ENCODE measurements around the gene CYYR1. TPM values are rescaled to one million over a fixed set of nuclear protein-coding genes. Genes with fewer than 3 reads are reported as not detected.

CYYR1 gene
- total RNA-seq, 1 donor from 2014 or later, result 6.4 TPM

DNA sequence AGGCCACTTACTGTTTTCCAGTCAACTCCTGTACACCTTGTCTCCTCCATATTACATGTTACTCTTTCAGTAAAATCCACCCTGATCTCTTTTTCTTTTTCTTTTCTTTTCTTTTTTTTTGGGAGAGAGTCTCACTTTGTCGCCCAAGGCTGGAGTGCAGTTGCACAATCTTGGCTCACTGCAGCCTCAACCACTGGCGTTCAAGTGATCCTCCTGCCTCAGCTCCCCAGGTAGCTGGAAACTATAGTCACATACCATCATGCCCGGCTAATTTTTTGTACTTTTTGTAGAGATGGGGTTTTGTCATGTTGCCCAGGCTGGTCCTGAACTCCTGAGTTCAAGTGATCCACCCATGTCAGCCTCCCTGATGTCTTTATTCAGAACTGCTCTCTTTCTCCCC is 57.8 kb downstream of the CYYR1 start:
- TF ChIP-seq, protein P1, sequence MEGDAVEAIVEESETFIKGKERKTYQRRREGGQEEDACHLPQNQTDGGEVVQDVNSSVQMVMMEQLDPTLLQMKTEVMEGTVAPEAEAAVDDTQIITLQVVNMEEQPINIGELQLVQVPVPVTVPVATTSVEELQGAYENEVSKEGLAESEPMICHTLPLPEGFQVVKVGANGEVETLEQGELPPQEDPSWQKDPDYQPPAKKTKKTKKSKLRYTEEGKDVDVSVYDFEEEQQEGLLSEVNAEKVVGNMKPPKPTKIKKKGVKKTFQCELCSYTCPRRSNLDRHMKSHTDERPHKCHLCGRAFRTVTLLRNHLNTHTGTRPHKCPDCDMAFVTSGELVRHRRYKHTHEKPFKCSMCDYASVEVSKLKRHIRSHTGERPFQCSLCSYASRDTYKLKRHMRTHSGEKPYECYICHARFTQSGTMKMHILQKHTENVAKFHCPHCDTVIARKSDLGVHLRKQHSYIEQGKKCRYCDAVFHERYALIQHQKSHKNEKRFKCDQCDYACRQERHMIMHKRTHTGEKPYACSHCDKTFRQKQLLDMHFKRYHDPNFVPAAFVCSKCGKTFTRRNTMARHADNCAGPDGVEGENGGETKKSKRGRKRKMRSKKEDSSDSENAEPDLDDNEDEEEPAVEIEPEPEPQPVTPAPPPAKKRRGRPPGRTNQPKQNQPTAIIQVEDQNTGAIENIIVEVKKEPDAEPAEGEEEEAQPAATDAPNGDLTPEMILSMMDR (IDR thresholded peaks at IDR 0.05; ENCODE audit: insufficient read depth, low read length, poor library complexity, severe bottlenecking), result no peak
- H3K27me3 ChIP-seq (ENCODE audit: control insufficient read depth, insufficient read depth, low read length), result no peaks in the 10 kb centered on the region
- H3K36me3 ChIP-seq (ENCODE audit: control insufficient read depth, insufficient read depth, low read length), result no peaks in the 10 kb centered on the region
- H3K4me3 ChIP-seq (ENCODE audit: low read depth, low read length), result no peak overlapping the region
- no peak for DNase-seq (ENCODE audit: low read depth)

DNA sequence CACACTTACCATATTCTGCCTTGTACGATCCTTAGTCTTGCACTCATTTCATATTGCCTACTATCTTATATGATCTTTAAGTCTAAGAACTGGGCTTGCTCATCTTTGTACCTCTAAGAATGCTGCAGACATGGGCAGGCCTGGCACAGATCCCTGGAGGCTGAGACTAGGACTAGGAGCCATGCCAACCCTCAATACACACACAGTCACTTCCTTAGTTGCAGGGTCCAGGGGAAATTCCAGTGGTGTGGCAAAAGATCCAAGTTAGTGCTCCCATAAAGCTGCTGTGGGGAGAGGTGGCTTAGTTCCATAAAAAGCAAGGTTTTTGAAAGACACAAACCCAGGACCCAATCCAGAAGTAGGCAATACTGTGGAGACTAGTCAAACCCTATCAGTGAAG is 59.9 kb downstream of the CYYR1 start:
- no peaks in the 10 kb centered on the region for H3K36me3 ChIP-seq (ENCODE audit: control insufficient read depth, insufficient read depth, low read length)
- TF ChIP-seq, protein P1 (IDR thresholded peaks at IDR 0.05; ENCODE audit: insufficient read depth, low read length, poor library complexity, severe bottlenecking), result no peak
- no peak overlapping the region for H3K4me3 ChIP-seq (ENCODE audit: low read depth, low read length)
- H3K27me3 ChIP-seq (ENCODE audit: control insufficient read depth, insufficient read depth, low read length), result no peaks in the 10 kb centered on the region
- DNase-seq (ENCODE audit: low read depth), result no peak

DNA sequence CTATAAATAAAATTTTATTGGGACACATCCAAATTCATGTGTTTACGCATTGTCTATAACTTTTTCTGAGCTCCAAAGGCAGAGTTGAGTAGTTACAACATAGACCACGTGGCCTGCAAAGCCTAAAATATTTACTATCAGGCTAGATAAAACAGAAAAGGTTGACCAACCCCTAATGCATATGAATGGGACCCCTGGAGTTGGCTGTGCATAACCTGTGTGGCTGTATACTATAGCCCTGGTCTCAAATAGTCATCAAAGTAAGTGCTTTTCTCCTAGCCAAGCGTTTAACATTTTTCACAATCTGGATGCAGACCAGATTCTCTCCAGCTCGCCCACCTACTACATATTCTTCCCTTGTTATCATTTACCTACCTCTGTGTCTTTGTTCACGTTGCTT is 60.4 kb downstream of the CYYR1 start:
- no peaks in the 10 kb centered on the region for H3K27me3 ChIP-seq (ENCODE audit: control insufficient read depth, insufficient read depth, low read length)
- no peak for DNase-seq (ENCODE audit: low read depth)
- no peaks in the 10 kb centered on the region for H3K36me3 ChIP-seq (ENCODE audit: control insufficient read depth, insufficient read depth, low read length)
- no peak overlapping the region for H3K4me3 ChIP-seq (ENCODE audit: low read depth, low read length)
- TF ChIP-seq, protein P1 (IDR thresholded peaks at IDR 0.05; ENCODE audit: insufficient read depth, low read length, poor library complexity, severe bottlenecking), result no peak

DNA sequence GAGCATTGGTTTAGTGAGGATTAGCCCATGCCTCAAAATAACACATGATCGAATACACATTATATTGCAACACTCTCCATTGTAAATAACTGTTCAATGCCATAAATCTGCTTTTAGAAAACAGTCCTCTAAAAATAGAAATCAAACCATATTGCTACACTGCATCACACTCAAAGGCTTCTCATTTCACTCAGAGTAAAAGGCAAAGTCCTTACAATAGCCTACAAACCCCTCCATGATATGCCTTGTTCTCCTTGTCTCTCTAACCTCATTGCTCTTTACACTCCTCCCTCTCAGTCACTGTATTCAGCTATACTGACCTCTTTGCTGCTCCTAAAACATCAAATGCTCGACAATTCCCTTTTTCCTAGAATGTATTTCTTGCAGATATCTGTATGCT is 64.2 kb downstream of the CYYR1 start:
- no peak overlapping the region for H3K4me3 ChIP-seq (ENCODE audit: low read depth, low read length)
- TF ChIP-seq, protein P1 (IDR thresholded peaks at IDR 0.05; ENCODE audit: insufficient read depth, low read length, poor library complexity, severe bottlenecking), result no peak
- no peak for DNase-seq (ENCODE audit: low read depth)

DNA sequence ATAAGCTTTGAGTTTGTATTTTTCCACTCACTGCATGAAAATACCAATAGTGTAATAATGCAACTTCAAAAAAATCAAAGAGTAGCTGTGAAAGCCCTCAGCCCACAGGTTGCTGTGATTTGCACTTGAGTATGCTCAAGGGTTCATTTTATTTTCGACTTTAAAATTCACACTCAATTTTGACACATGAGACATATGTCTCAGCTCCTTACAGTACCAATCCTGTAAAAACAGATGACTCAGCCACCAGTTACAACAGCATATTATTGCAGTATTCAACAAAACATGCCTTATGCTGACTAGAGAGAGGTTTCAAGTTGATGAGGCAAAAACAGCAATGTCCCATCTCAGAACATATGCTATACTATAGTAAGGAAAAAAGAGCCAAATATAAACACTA is 66.1 kb downstream of the CYYR1 start:
- Histone ChIP-seq H3K4me3 (ENCODE audit: low read depth, low read length) (no peak overlapping the region), H3K27me3 (ENCODE audit: control insufficient read depth, insufficient read depth, low read length) (no peaks in the 10 kb centered on the region), H3K36me3 (ENCODE audit: control insufficient read depth, insufficient read depth, low read length) (no peaks in the 10 kb centered on the region)
- TF ChIP-seq, protein P1 (IDR thresholded peaks at IDR 0.05; ENCODE audit: insufficient read depth, low read length, poor library complexity, severe bottlenecking), result no peak
- DNase-seq (ENCODE audit: low read depth), result peak; percentile 5

More for the DNA sequence above, 64.2 kb downstream of the CYYR1 start:
- no peaks in the 10 kb centered on the region for H3K36me3 ChIP-seq (ENCODE audit: control insufficient read depth, insufficient read depth, low read length)
- H3K27me3 ChIP-seq (ENCODE audit: control insufficient read depth, insufficient read depth, low read length), result no peaks in the 10 kb centered on the region

DNA sequence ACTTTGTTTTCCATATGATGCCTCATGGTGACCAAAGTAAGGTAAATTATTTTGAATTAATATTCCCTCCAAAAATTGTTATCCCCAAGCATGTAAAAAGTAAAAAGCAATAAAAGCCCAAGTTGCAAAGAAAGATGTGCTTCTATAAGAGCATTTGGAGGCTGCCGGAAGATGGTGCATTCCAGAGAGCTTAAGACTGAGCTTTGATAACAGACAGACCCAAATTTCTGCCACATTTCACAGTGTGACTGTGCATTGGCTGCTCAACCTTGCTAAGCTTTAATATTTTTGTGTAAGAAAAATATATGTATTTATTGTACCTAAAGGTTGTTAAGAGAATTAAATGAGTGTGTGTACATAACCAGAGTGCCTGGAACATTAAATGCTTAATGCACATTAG is 67.9 kb downstream of the CYYR1 start:
- no peak overlapping the region for H3K4me3 ChIP-seq (ENCODE audit: low read depth, low read length)
- DNase-seq (ENCODE audit: low read depth), result no peak
- H3K36me3 ChIP-seq (ENCODE audit: control insufficient read depth, insufficient read depth, low read length), result no peaks in the 10 kb centered on the region
- H3K27me3 ChIP-seq (ENCODE audit: control insufficient read depth, insufficient read depth, low read length), result no peaks in the 10 kb centered on the region
- TF ChIP-seq, protein P1 (IDR thresholded peaks at IDR 0.05; ENCODE audit: insufficient read depth, low read length, poor library complexity, severe bottlenecking), result no peak

Data from kidney epithelial cell (primary cell).